Epithelial cell of prostate (primary cell): ENCODE data around the gene LETM1.

Experiments used
- DNase-seq: peaks from one replicate; pipeline ENCODE4 v3.0.0-alpha.2; 2011; ENCODE audit warnings: low read depth, low spot score
- H3K27ac ChIP-seq: fragments of 450-650 bp; 2 replicates; pipeline ENCODE4 v1.5.1; 2017; ENCODE audit warnings: mild to moderate bottlenecking

The LETM1 gene

DNA sequence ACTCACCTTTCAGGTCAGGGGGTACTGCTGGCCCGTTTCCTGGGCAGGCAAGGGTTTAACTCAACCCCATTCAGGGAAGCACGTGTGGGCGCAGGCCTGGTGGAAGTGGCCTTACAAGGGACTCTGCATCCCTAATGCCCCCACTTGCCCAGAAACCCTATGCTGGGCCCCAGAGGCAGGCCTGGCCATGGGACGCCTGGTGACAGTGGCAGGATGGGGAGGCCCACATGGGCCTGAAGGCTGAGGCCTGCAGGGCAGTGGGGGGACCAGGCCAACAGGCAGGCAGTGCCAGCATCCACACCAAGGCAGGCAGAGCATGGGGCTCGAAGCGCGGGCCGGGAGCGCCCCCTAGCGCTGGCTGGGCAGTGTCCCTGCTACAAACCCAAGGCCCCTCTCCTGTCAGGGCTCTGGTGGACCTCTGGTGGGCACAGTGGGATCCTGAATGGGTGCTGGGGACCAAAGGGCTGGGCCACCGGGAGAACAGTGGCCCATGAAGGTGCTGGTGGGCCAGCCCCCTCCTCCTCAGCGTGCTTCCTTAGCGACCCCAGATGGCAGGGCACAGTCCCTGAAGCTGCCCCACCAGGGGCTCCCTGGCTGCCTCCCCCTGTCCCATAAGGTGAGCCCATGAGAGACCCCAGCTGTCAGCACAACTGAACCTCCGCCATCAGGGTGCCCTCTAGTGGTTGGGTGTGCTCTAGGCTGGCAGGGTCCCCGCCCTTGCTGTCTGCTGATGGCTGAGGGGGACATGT lies 46.0 kb downstream of the LETM1 start:
- H3K27ac ChIP-seq: no peak overlapping the region
- no peak for DNase-seq

DNA sequence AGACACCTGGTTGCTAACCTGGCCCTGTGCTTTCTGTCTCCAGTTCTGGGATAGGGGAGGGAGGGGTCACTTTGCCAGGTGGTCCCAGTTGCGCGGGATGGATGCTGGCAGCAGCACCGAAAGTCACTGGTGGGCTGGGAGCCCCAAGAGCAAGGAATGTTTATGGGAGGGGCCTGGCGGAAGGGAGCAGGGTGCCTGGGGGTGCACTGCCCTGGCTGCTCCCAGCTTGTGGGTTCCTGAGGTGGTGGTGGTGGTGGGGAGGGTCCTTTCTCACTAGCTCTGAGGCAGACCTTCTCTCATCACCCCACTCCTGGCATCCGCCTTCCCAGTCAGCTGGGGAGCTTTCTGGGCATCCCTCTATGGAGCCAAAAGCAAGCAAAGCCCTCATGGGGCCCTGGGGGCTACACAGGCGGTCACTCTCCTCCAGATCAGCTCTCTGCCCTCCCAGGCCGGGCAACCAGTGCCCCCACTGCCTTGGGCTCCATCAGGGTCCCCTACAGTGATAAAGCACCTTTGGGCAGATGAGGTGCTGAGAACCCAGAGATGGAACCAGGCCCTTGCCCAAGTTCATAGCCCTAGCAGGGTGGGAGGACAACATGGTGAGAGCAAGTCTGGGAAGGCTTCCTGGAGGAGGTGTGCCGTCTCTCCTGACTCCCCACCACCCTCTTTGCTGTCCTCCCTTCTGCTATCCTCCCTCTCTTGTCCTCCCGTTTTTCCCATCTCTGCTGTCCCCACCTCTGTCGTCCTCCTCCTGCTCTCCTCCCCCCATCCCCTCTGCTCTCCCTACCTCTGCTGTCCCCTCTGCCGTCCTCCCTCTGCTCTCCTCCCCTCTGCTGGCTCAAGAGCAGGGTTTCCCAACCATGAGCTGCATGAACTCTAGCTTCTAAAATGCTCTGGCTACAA lies 46.9 kb downstream of the LETM1 start:
- no peak overlapping the region for H3K27ac ChIP-seq
- no peak for DNase-seq

DNA sequence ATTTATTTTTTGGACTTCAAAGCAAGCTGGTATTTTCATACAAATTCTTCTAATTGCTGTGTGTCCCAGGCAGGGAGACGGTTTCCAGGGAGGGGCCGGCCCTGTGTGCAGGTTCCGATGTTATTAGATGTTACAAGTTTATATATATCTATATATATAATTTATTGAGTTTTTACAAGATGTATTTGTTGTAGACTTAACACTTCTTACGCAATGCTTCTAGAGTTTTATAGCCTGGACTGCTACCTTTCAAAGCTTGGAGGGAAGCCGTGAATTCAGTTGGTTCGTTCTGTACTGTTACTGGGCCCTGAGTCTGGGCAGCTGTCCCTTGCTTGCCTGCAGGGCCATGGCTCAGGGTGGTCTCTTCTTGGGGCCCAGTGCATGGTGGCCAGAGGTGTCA lies 47.6 kb downstream of the LETM1 start:
- no peak overlapping the region for H3K27ac ChIP-seq
- DNase-seq: no peak

- DNase-seq: no peak
- H3K27ac ChIP-seq: no peak overlapping the region
Measured at GRCh38 chr4:1807332-1807777, 48.6 kb downstream of the LETM1 start.

- H3K27ac ChIP-seq: no peak overlapping the region
- DNase-seq: no peak
Measured at GRCh38 chr4:1806596-1807331, 49.2 kb downstream of the LETM1 start.

DNA sequence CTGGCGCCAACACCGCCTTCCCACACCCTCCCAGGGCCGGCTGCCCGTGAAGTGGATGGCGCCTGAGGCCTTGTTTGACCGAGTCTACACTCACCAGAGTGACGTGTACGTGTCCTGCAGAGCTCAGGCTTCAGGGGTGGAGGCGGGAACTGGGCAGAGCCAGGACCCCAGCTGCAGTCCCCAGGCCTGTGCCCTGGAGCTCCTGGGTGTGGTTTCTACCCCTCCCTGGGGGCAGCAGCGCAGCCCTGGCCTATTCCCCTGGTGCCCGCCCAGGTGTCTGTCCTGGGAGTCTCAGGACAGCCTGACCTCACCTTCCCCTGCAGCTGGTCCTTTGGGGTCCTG lies 49.8 kb downstream of the LETM1 start:
- no peak for DNase-seq
- H3K27ac ChIP-seq: no peak overlapping the region

DNA sequence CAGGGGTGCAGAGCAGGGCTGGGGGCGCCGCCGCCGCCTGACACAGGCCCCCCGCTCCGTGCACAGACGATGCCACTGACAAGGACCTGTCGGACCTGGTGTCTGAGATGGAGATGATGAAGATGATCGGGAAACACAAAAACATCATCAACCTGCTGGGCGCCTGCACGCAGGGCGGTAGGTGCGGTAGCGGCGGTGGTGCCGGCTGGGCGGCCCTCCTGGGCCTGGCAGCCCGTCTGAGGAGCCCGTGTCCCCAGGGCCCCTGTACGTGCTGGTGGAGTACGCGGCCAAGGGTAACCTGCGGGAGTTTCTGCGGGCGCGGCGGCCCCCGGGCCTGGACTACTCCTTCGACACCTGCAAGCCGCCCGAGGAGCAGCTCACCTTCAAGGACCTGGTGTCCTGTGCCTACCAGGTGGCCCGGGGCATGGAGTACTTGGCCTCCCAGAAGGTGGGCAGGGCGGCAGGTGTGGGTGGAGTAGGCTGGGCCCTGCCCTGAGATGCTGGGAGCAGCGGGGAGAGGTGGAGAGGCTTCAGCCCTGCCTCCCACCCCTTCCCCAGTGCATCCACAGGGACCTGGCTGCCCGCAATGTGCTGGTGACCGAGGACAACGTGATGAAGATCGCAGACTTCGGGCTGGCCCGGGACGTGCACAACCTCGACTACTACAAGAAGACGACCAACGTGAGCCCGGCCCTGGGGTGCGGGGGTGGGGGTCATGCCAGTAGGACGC lies 50.3 kb downstream of the LETM1 start:
- no peak overlapping the region for H3K27ac ChIP-seq
- DNase-seq: no peak

GRCh38 chr4:1804638-1805492 lies 51.1 kb downstream of the LETM1 start:
- DNase-seq: no peak
- no peak overlapping the region for H3K27ac ChIP-seq

DNA sequence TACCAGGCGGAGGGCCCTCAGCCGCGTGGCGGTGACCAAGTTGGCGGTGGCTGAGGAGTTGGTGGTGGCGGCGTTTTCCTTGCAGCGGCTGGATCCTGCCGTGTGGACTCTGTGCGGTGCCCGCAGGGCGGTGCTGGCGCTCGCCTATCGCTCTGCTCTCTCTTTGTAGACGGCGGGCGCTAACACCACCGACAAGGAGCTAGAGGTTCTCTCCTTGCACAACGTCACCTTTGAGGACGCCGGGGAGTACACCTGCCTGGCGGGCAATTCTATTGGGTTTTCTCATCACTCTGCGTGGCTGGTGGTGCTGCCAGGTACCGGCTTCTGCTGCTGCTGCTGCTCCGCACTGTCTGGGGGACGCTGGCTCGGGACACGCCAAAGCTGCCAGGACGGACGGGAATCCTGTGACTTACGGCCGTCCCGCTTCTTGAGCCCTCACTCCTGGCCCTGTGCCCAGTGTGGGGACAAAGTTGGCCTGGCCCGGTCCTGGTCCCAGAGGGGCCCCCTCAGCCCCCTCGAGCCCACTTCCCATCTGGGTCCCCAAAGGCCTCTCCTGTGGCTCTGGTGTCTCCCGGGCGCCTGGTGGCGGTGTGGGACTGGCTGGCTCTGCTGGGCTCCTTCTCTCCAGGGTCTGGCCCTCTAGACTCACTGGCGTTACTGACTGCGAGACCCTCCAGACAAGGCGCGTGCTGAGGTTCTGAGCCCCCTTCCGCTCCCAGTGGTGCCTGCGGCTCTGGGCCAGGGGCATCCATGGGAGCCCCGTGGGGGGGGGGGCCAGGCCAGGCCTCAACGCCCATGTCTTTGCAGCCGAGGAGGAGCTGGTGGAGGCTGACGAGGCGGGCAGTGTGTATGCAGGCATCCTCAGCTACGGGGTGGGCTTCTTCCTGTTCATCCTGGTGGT lies 52.2 kb downstream of the LETM1 start:
- DNase-seq: no peak

DNA sequence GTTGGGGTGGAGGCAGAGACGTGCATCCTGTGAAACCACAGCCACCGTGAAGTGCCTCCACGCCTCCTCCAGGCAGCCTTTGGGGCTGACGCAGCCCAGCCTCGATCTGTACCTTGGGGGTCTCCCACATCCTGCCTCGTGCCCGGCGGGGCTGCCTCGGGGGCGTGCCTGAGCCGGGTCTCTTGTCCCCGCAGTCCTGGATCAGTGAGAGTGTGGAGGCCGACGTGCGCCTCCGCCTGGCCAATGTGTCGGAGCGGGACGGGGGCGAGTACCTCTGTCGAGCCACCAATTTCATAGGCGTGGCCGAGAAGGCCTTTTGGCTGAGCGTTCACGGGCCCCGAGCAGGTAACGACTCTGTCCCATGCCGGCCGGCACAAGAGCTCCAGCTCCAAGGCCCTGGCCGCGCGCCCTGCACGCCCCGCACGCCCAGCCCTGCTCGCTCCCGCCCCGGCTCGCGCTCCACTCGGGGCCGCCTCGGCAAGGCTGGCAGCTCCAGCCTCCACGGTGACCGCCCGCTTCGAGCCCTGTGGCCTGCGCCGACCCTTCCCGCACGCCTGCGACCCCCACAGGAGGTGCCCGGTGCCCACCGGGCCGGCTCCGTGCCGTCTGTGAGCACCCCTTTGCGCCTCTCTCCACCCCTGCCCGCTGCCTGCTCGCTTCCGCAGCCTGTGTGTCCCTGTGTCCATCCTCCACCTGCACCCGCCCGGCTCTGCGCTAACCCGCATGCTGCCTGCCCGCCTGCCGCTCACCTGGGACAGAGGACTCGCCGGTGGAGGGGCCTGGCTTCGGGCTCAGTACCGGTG lies 53.0 kb downstream of the LETM1 start:
- H3K27ac ChIP-seq: no peak overlapping the region
- no peak for DNase-seq

More for the DNA sequence above, 52.2 kb downstream of the LETM1 start:
- H3K27ac ChIP-seq: no peak overlapping the region

DNA sequence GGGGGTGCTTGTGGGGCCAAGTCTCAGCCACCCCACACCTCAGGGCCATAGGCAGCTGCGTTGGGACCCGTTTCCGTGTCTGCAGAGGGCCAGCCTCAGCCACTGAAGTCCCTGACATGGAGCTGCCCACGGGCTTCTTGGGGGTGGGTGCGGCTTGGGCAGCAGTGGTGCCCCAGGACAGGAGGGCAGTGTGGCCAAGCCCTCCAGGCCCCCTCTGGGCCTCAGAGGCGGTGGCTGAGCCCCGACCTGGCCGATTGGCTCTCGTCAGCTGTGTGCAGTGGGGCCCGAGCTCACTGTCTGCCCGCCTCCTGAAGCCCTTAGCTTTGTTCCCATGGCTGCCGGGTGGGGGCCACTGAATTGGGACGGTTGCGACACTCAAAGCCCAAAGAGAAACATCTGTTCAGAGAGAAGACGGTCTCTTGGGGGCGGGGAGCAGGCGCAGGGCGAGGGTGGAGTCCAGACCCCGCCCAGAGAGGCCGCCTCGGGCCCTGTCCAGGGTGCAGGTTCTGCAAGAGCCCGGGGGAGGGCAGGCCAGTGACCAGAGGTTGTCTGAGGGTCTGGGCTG lies 53.7 kb downstream of the LETM1 start:
- no peak for DNase-seq
- H3K27ac ChIP-seq: no peak overlapping the region

GRCh38 chr4:1801286-1801958 lies 54.5 kb downstream of the LETM1 start:
- no peak overlapping the region for H3K27ac ChIP-seq
- no peak for DNase-seq

DNA sequence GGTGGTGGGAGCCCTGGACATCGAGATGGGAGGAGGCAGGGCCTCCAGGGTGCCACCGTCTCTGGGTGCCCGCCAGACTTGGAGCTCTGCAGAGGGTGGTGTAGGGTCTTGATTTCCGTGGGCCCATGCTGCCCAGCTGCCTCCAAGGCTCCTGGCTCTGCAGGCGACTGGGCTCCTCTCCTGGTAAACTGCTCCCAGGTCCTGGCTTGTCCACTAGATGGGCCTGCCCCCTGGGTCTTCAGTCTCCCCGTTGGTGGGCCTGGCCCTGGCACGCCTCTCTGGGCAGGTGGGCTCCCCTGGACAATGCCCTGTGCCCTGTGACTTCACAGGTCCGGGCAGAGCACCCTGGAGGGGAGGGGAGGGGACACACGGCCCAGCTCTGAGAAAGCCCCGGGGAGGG lies 55.2 kb downstream of the LETM1 start:
- H3K27ac ChIP-seq: no peak overlapping the region
- DNase-seq: no peak

DNA sequence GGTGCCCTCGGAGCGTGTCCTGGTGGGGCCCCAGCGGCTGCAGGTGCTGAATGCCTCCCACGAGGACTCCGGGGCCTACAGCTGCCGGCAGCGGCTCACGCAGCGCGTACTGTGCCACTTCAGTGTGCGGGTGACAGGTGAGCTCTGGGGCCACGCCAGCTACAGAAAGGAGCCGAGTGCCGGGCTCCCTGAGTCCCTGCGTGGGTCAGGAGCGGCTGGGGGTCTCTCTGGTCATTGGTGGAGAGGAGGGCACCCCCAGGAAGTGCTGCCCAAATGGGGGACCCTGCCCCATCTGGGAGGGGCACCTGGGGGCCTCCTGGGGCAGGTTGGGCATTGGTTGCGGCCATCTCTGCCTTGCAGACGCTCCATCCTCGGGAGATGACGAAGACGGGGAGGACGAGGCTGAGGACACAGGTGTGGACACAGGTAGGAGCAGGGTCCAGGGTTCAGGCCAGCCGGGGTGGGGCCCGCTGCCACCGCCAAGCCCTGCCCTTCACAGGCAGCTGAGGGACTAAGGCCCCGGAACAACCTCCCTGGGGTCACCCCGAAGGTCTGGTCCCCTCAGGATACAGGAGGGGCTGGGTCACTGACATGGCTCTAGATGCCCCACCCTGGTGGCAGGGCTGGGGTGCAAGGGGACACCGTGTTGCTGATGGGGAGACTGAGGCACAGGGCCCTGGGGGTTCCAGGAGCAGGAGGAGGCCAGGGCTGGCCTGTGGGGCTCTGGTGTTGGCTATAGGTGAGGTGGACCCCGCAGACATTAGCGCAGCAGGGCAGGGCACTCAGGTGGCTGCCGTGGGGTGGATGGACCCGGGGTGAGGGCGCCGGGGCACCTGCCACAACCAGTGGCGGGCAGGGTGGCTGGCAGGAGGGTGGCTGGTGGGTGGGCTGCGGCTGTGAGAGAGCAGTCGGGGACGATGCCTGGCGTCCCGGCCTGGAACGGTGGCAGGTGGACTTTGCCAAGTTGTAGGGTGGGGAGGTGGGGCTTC lies 56.3 kb downstream of the LETM1 start:
- no peak overlapping the region for H3K27ac ChIP-seq
- DNase-seq: no peak

DNA sequence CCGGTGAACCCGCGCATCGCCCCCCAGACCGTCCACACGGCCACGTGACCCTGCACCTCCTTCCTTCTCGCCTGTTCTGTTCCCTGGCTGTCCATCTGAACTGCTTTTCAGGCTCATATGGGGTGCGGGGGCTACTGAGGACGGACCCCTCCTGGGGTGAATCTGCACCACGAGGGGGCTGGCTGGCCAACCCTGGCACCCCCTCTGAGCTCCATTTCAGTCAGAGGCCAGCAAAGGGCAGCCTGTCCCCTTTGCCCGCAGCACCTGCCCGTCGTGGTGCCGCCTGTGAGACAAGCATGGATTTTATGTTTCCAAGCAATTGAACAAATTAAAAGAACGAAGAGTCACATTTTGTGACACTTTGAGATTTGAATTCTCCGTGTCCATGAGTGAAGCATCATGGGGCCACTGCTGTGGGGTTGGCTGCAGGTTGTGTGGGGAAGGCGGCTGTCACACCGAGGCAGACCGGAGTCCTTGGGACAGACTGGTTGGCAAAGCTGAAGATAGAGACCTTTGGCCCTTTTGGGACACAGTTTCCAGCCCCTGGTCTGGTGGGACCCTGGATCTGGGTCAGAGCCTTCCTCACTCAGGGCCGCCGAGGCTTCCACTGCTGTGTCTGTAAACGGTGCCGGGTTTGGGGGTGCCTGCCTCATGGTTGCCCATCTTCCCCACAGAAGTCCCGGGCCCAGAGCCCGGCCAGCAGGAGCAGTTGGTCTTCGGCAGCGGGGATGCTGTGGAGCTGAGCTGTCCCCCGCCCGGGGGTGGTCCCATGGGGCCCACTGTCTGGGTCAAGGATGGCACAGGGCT lies 57.2 kb downstream of the LETM1 start:
- DNase-seq: no peak
- no peak overlapping the region for H3K27ac ChIP-seq
